Measurements from ENCODE around the gene GSC2.

The GSC2 gene

GRCh38 chr22:19119949-19120348 is 30.1 kb downstream of the GSC2 start:
- DNase-seq (ENCODE audit: low read depth) = no peak

DNA sequence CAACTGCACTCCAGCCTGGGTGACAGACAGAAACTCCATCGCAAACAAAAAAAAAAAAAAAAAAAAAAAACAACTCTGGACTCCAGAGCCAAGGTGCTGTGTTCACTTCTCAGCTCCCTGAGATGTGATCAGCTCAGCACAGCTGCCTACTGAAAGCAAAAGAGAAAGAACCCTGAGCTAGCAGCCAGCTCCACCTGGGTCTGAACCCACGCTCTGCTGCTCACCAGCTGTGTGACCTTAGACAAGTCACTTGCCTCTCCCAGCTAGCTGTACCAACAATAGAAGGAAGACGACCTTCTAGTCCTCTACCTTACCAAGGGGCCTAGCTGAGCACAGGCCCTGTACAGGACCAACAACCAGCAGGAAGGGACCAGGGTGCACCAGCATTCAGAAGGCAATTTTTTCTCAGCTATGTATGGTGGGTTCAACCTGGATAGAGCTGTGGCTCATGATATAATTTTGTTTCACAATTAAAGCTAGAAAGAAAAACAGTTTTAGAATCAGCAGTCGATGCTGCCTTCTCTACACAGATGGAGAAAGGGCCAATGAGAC is 31.7 kb downstream of the GSC2 start:
- no peak for DNase-seq (ENCODE audit: low read depth)

GRCh38 chr22:19117111-19117512 is 33.0 kb downstream of the GSC2 start:
- DNase-seq (ENCODE audit: low read depth) = no peak

- no peak for DNase-seq (ENCODE audit: low read depth)
Observed at GRCh38 chr22:19115628-19116027, 34.5 kb downstream of the GSC2 start.

- no peak for DNase-seq (ENCODE audit: low read depth)
Observed at GRCh38 chr22:19114984-19115552, 35.0 kb downstream of the GSC2 start.

GRCh38 chr22:19113429-19113828 is 36.7 kb downstream of the GSC2 start:
- no peak for DNase-seq (ENCODE audit: low read depth)

GRCh38 chr22:19111584-19111983 is 38.5 kb downstream of the GSC2 start:
- no peak for DNase-seq (ENCODE audit: low read depth)

DNA sequence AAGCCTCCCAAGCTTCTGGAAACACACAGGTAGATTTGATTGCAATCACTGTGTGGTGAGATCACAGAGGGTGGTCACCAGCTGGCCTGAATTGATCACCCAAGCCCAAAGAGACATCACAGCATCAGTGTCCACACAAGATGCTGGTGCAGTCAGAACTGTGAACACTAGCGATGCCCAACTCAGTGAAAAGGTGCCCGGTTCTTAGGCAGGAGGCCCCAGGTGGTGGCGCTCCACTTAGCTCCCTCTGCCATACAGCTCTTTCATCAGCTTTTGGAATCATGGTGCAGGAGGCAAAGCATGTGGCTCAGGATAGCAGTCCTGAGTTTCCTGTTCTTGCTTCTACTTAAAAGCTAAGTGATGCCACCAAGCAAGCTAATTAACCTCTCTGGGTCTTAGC is 39.0 kb downstream of the GSC2 start:
- DNase-seq (ENCODE audit: low read depth) = no peak

- DNase-seq (ENCODE audit: low read depth) = no peak
Observed at GRCh38 chr22:19110646-19111045, 39.4 kb downstream of the GSC2 start.

DNA sequence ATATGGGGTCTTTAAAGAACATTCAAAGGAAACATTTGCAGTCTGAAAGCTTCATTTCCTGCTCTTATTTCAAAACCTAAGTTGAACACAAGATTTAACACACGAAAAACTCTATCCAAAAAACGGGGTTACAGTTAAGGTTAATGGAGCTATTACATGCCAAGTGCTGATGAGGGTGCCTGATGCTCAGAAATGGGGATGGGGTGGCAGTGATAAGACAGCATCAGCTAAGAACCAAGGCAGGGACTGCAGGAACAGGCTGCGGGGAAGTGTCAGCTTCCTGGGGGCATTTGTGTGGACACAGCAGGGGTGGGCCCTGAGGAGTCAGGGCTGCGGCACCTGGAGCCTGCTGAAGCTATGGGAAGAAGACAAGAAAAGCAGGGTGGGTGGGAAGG is 40.0 kb downstream of the GSC2 start:
- DNase-seq (ENCODE audit: low read depth) = no peak

DNA sequence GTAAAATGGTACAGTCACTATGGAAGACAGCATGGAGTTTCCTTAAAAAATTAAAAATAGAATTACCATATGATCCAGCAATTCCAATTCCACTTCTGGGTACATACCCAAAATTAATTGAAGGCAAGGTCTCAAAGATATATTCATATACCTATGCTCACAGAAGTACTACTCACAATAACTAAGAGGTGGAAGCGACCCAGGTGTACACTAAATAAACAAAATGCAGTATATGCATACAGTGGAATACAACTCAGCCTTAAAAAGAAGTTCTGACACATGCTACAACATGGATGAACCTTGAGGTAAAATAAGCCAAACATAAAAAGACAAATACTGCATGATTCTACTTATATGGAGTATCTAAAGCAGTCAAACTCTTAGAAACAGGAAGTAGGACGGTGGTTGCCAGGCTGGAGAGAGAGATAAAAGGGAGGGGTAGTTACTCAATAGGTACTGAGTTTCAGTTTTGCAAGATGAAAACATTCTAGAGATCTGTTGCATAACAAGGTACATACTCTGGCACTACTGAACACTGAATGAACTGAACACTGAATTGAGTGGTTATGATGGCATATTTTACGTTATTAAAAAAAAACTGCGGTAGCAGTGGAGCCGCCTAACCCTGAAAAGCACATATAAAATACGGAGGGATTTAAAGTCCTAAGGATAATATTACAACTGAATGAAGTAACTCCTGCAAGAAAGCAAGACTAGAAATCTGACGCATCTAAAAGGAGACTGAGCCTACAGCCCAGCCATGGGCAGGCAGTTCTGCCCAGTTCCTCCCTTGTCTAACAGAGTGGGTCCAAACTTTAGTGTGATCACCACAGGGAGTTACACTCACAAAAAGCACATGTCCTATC is 40.7 kb downstream of the GSC2 start:
- DNase-seq (ENCODE audit: low read depth) = no peak

GRCh38 chr22:19108807-19109197 is 41.3 kb downstream of the GSC2 start:
- DNase-seq (ENCODE audit: low read depth) = no peak

- no peak for DNase-seq (ENCODE audit: low read depth)
Observed at GRCh38 chr22:19107730-19108074, 42.4 kb downstream of the GSC2 start.

DNA sequence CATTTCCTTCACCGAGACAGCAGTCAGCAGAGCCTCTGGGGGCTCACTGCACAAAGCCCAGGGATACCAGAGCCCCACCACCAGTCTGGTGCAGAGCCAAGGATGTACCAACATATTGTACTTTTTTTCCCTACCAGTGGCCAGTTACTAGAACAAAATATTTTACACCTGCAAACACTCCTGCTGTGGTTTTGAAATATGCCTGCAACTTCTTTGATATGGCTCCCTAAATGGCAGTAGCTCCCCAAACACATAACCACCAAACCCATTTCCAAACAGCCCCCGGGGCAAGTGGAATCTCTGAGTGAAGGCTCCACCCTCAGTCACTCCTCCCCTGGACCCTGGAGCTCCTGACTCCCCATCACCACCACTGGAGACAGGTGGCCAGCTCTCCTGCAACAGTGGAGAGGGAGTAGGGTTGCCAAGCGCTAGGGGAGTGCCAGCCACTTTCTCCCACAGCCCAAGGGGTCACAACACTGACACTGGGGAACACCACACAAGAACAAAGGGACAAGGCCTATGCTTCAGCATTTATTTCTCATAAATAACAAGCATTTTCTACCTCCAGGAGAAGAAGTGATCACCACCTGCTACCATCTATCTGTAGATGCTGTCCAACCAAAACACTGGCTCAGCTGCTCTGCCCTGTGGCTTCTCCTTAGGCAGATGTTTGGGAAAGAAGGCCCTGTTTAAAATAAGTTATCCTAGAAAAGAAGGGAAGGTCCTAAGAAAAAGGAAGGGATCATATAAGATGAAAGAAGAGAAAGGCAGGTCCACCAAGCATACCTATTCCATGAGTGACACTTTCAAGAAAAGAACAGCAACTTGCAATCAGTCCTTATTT is 43.0 kb downstream of the GSC2 start:
- no peak for DNase-seq (ENCODE audit: low read depth)

- DNase-seq (ENCODE audit: low read depth) = no peak
Observed at GRCh38 chr22:19105867-19106802, 44.0 kb downstream of the GSC2 start.

GRCh38 chr22:19105456-19105855 is 44.6 kb downstream of the GSC2 start:
- DNase-seq (ENCODE audit: low read depth) = no peak

DNA sequence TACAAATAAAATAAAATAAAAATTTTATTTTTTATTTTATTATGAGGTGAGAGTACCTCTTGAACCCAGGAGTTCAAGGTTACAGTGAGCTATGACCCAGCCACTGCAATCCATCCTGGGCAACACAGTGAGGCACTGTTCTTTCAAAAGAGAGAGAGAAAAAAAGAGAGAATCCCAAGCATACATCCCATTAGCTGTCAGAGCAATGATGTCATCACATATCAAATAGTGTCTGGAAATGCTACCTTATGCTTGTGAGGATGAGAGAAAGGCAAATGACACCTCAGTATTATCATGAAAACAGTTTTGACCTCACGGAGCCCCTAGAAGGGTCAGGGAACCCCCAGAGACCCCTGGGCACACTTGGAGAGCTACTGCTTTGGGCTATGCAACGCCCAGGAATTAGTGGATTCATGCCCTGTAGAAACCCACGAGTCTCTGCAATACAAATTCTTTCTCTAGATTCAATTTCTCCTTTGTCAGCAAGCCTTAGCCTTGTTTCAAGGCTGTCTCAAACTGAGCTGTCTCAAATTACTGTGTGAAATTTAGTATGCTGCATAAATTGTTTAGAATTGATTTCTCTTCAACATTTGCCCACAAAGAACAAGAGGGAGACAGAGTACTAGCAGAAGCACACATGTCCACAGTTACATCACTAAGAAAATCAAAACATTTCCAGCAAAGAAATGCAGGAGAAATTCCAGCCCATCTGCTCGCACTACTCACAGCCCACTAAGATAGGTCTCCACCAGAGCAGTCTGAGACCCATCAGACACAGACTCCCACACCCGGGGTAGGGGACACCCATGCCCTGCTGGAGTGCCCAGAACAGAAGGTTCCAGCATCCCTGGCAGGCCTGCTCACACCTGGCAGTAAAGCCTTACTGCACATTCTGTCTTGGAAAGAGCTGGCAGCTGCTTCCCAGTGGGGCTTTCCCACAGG is 45.9 kb downstream of the GSC2 start:
- no peak for DNase-seq (ENCODE audit: low read depth)

DNA sequence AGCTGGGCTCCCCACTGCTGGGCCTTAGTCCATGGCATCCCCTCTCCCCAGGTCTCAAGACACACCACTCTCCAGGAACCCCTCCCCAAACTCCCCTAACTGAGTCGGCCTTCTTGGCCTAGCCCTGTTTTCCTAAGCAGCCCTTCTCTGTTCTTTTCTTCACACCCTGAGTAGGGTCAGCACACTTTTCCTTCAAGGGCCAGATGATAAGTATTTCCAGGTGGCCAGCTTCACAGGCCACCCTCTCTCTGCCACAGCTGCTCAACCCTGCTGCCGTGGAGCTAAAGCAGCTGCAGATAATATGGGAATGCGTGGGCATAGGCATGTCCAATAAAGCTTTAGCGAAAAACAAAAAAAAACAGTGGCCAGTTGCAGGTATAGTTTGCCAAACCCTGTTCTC is 51.9 kb downstream of the GSC2 start:
- DNase-seq (ENCODE audit: low read depth) = no peak

DNA sequence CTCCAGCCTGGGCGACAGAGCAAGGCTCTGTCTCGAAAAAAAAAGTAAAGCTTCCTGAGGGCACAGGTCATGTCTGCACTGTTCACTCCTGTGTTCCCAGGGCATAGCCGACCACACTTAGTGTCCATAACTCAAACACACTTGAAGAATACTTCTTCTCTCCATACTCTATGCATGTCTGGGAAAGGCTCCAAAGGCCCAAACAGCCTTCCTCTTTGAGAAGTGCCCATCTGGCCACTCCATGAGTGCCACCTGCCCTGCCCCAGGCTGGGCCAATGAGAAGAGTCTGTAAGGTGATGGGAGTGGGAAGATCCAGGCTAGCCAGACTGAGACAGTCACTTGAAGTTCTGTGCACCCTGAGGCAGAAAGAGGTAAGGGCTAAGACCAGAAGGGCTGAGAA is 52.6 kb downstream of the GSC2 start:
- no peak for DNase-seq (ENCODE audit: low read depth)
